HCT116 (cell line): ENCODE results near the gene HMCN2.

Experiments used
- CEBPB ChIP-seq: IDR thresholded peaks from 2 replicates; pipeline ENCODE4 v1.6.1; 2012; ENCODE audit warnings: low read depth
- CTCF ChIP-seq, 3 experiments: fragments of 200-600 bp in 1 of 3; sonication (generic) in 1 of 3; IDR thresholded peaks in 2 of 3; conservative IDR thresholded peaks in 1 of 3; 2 replicates each; pipeline ENCODE4 v1.5.1; 2012 to 2017; ENCODE audit warnings: low read depth in 2 of 3, low read length in 2 of 3, antibody characterized with exemption in 1 of 3, borderline replicate concordance in 1 of 3, control low read depth in 1 of 3, mild to moderate bottlenecking in 1 of 3, mixed read lengths in 1 of 3, mixed run types in 1 of 3, moderate library complexity in 1 of 3; ENCODE audit not compliant: insufficient read depth in 1 of 3
- EGR1 ChIP-seq: IDR thresholded peaks from 2 replicates; pipeline ENCODE4 v1.6.1; 2012; ENCODE audit warnings: low read depth
- EZH2phosphoT487 ChIP-seq: fragments of 200-600 bp; IDR thresholded peaks from 2 replicates; pipeline ENCODE4 v1.6.1; 2018; ENCODE audit warnings: antibody characterized with exemption, borderline replicate concordance
- MAX ChIP-seq: IDR thresholded peaks from 2 replicates; pipeline ENCODE4 v1.6.1; 2012
- POLR2A ChIP-seq: IDR thresholded peaks from 2 replicates; pipeline ENCODE4 v1.7.0; 2011; ENCODE audit warnings: borderline replicate concordance; ENCODE audit not compliant: insufficient read depth, insufficient read length; ENCODE audit errors: extremely low read depth
- RAD21 ChIP-seq: IDR thresholded peaks from 2 replicates; pipeline ENCODE4 v1.6.1; 2012; ENCODE audit warnings: low read depth, mild to moderate bottlenecking
- YY1 ChIP-seq: IDR thresholded peaks from 2 replicates; pipeline ENCODE4 v1.6.1; 2011; ENCODE audit warnings: low read length, low read depth, moderate library complexity, mild to moderate bottlenecking; ENCODE audit not compliant: insufficient replicate concordance; ENCODE audit errors: extremely low read depth

GRCh38 chr9:130240410-130241197, 25.0 kb upstream of the HMCN2 start:
- TF ChIP-seq RAD21, result no peak
- TF ChIP-seq POLR2A, result no peak
- no peak for TF ChIP-seq EGR1
- no peak for TF ChIP-seq EZH2phosphoT487
- no peak for TF ChIP-seq CTCF (IDR thresholded peaks at IDR 0.05 in 2 of 3, conservative IDR thresholded peaks at IDR 0.05 in 1 of 3; ENCODE audit: borderline replicate concordance in 1 of 3, insufficient read depth in 1 of 3, low read depth in 2 of 3, low read length in 2 of 3)
- TF ChIP-seq MAX, result peak; percentile 17; the same call in 1 of the 2 replicates
- no peak for TF ChIP-seq CEBPB
- TF ChIP-seq YY1, result peak; percentile 38
